Stimulated activated naive B cell treated with anti-CD40 and anti-IgM and Interleukin-4, amounts not matched to agents 10 μg/mL and 1 μg/mL and 100 μg/mL, for 72 hours (primary cell): Measurements from ENCODE around the gene ERC2.
A peak's percentile ranks its signal among the peaks of the same experiment; 100 is the strongest.
"Not testable (repeated sequence)": the region's sequence is repeated elsewhere in the genome, so short reads cannot be mapped to it uniquely, and the experiment has no call there.

Source experiments
- ATAC-seq, 2 donors: fragments of 150-1000 bp; cut with Tn5 transposase; replicated peaks; 2 replicates each; pipeline ENCODE4 v1.10.0; 2021; ENCODE audit warnings: moderate library complexity in 1 of 2
- DNase-seq: peaks from one replicate; pipeline ENCODE4 v3.0.0; 2021
- H3K27ac Mint-ChIP-seq: one replicate; pipeline ENCODE4 v1.8.0; 2022; ENCODE audit warnings: mild to moderate bottlenecking, mixed read lengths
- H3K27me3 Mint-ChIP-seq, 2 donors: one replicate each; pipeline ENCODE4 v1.8.0; 2022; ENCODE audit warnings: mixed read lengths in 2 of 2
- H3K36me3 Mint-ChIP-seq, 2 donors: one replicate each; pipeline ENCODE4 v1.8.0; 2022; ENCODE audit warnings: mixed read lengths in 2 of 2, mild to moderate bottlenecking in 1 of 2
- H3K4me1 Mint-ChIP-seq, 2 donors: one replicate each; pipeline ENCODE4 v1.8.0; 2022; ENCODE audit warnings: mixed read lengths in 2 of 2, mild to moderate bottlenecking in 1 of 2
- H3K4me3 Mint-ChIP-seq, 2 donors: one replicate each; pipeline ENCODE4 v1.8.0; 2022; ENCODE audit warnings: mild to moderate bottlenecking in 2 of 2, mixed read lengths in 2 of 2, moderate library complexity in 1 of 2
- H3K9me3 Mint-ChIP-seq, 2 donors: one replicate each; pipeline ENCODE4 v1.8.0; 2022; ENCODE audit warnings: mixed read lengths in 2 of 2, mild to moderate bottlenecking in 1 of 2

Gene ERC2

DNA sequence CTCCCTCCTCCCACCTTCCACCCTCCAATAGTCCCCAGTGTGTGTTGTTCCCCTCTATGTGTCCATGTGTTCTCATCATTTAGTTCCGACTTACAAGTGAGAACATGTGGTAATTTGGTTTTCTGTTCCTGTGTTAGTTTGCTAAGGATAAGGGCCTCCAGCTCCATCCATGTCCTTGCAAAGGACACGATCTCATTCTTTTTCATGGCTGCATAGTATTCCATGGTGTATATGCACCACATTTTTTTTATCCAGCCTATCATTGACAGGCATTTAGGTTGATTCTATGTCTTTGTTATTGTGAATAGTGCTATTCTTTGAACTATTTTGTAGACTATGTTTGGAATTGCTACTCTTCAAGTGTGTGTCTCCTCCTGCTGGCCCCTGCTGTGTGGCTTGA is 206.4 kb downstream of the ERC2 start:
- H3K36me3 Mint-ChIP-seq, ATAC-seq, DNase-seq, H3K4me3 Mint-ChIP-seq, H3K27ac Mint-ChIP-seq, H3K4me1 Mint-ChIP-seq: not testable (repeated sequence)
- Mint-ChIP-seq H3K9me3 (peaks cover 9 to 18% of the 10 kb centered on the region in 2 donors), H3K27me3 (peaks cover 12 to 25% of the 10 kb centered on the region in 2 donors)

DNA sequence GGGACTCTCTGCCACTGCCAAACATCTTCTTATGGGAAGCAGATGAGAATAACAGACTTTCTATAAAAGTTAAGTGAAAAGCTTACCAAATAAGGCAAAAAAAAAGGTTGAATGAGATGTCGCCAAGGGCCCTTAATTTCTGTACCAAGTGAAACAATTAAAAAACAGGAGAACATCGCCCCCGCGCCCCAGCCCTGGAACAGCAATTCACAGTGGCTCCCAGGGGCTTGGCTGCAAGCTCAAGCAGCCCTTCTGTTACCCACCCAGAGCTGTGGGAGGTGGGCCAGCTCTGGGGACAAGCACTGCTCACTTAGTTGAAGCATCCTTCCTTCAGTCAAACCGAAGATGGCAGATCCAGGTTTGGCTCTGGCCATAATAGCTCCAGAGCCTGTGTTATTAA is 208.0 kb downstream of the ERC2 start:
- DNase-seq = no peak
- H3K4me3 Mint-ChIP-seq = no peak overlapping the region
- H3K27ac Mint-ChIP-seq = no peak overlapping the region
- H3K4me1 Mint-ChIP-seq = no peaks in the 10 kb centered on the region
- peaks cover 10 to 22% of the 10 kb centered on the region in 2 donors for H3K9me3 Mint-ChIP-seq
- peaks cover 17 to 31% of the 10 kb centered on the region in 2 donors for H3K27me3 Mint-ChIP-seq
- no peak for ATAC-seq
- no peaks in the 10 kb centered on the region for H3K36me3 Mint-ChIP-seq

DNA sequence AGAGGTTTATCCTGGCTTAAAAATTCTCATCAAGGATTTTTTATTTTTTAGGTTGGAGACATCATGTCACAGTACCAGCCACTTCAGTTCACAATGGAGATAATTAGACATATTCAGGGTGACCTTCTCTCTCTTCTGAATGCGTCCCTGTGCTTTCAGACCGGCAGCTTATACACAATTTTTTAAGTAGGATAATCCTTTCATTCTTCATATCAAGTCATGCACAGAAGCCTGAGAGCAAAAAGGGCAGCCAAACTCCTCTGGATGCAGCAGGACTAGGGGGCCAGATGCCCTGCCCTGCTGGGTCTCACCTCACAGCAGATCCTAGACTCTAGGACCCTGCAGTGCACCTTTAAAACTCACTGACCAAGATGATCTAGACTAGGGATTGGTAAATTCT is 210.4 kb downstream of the ERC2 start:
- H3K4me3 Mint-ChIP-seq = no peak overlapping the region
- peaks cover 17 to 28% of the 10 kb centered on the region in 2 donors for H3K27me3 Mint-ChIP-seq
- ATAC-seq (no peak), DNase-seq (no peak)
- H3K27ac Mint-ChIP-seq = no peak overlapping the region
- H3K4me1 Mint-ChIP-seq = no peaks in the 10 kb centered on the region
- H3K36me3 Mint-ChIP-seq = no peaks in the 10 kb centered on the region
- H3K9me3 Mint-ChIP-seq = peaks cover 7 to 14% of the 10 kb centered on the region in 2 donors

DNA sequence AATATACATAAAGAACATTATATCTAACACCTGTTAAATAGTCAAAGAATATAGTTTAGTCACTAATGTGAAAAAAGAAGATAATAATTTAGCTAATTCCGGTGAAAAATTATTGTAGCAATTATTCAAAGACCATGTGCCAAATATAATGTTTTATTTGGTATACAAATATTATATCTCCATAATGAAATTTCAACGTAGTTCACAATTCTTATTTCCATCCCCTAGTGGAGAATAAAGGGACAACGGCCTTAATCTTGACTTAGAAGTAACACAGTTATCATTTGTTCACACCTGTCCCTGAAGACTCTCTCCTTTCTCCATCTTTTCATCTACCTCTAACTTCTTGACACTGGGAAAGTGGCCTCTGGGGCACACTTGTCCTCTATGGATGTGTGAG is 213.4 kb downstream of the ERC2 start:
- Mint-ChIP-seq H3K36me3 (no peaks in the 10 kb centered on the region), H3K27ac (no peak overlapping the region), H3K9me3 (peaks cover 2 to 10% of the 10 kb centered on the region in 2 donors), H3K27me3 (peaks cover 13 to 26% of the 10 kb centered on the region in 2 donors), H3K4me1 (no peaks in the 10 kb centered on the region), H3K4me3 (no peak overlapping the region)
- ATAC-seq (no peak), DNase-seq (no peak)

DNA sequence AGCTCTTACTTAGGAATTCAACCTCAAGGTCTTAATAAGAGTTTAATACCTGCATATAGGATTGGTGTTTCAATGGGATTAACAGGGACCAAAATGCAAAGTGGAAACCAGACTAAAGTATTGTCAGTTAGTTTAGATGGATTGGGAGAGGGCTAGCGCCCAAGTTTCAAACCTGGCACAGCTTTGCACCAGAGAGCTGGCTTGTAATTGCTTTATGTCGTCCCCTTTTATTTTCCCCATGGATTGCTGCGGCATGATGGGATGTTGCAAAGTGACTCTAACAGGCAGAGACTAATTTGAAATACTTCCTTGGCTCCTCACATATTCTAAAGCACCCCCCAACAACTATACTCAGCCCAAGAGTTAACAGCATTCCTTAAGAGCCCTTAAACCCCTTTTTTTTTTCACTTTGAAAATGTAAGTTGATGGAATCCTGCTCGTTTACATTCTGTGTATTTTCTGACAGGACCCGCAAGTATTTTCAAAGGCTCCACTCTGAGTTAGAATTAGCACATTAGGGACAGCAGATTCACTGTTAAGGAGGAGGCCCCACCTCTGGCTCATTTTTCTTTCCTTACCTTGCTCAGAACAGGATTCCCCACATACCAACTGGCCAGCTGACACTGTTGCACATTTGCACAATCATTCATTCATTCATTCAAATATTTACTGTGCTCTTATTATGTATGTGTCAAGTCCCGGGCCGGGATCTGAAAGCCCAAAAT is 214.2 kb downstream of the ERC2 start:
- Mint-ChIP-seq H3K4me3 (no peak overlapping the region), H3K27ac (no peak overlapping the region), H3K36me3 (no peaks in the 10 kb centered on the region), H3K4me1 (no peaks in the 10 kb centered on the region), H3K27me3 (peaks cover 13 to 26% of the 10 kb centered on the region in 2 donors), H3K9me3 (peaks cover 2 to 10% of the 10 kb centered on the region in 2 donors)
- no peak for ATAC-seq
- DNase-seq = no peak

DNA sequence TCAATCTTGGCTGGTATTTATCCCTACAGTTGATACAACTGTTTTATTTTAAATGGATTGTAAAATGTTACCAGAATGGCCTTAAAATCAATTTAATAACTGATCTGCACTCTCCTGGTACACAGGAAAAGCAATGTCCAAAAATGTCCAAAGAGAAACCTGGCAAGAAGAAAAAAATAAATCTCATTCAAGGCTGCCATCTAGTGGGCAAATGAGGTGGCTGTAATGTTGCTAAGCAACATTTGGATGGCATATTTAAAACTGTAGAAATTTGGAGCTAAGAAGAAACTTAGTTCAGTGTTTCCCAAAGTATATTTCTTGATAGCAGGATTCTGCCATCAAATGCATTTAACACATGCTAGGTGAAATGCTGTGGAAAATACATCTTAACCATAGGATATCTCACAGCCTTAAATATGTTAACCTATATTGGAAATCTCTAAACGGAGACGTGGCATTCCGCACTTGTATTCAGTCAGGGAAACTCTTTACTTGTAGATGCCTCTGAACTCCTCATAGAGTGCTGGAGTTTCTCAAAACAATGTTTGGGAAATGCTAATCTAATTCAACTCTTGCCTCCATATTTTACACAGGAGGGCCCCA is 216.8 kb downstream of the ERC2 start:
- no peaks in the 10 kb centered on the region for H3K9me3 Mint-ChIP-seq
- H3K36me3 Mint-ChIP-seq = no peaks in the 10 kb centered on the region
- H3K27me3 Mint-ChIP-seq = peaks cover 9 to 15% of the 10 kb centered on the region in 2 donors
- ATAC-seq (peak in 1 of 2 donors; percentile 29), DNase-seq (no peak)
- H3K4me1 Mint-ChIP-seq = no peaks in the 10 kb centered on the region
- H3K4me3 Mint-ChIP-seq = no peak overlapping the region
- H3K27ac Mint-ChIP-seq = no peak overlapping the region

DNA sequence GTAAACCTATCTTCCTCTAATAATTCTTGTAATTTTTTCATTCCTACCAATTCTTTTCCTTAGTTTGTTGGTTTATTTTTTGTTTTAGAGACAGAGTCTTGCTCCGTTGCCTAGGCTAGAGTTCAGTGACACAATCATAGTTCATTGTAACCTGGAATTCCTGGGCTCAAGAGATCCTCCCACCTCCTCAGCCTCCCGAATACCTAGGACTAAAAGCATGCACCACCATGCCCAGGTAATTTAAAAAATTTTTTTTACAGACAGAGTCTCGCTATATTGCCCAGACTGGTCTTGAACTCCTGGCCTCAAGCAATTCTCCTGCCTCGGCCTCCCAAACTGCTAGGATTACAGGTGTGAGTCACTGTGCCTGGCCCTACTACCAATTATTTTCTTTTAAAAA is 220.2 kb downstream of the ERC2 start:
- Mint-ChIP-seq H3K36me3 (no peaks in the 10 kb centered on the region), H3K4me1 (no peaks in the 10 kb centered on the region), H3K27ac (no peak overlapping the region), H3K9me3 (no peaks in the 10 kb centered on the region), H3K4me3 (no peak overlapping the region), H3K27me3 (peaks cover 0 to 6% of the 10 kb centered on the region in 2 donors)
- no peak for DNase-seq
- no peak for ATAC-seq

DNA sequence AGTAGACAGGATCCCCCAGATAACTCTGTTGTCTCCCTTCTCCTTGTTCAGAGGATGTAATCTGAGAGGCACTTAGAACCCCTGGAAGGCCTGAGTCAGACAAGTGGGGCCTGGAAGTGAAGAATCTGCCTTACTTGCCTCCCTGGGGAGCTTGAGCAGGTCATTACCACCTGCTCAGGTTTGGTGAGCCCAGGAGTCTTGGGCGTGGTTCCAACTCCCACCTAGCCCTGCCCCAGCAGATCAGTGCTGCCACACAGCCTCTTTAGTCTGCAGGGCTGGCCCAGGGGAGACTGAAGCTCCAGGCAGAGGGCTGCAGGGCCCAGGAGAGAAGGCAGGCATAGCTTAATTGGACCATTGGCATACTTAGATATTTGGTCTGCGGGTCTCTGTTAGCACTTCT is 230.0 kb downstream of the ERC2 start:
- Mint-ChIP-seq H3K27me3 (peaks cover 14 to 17% of the 10 kb centered on the region in 2 donors), H3K9me3 (no peaks in the 10 kb centered on the region), H3K27ac (no peak overlapping the region), H3K4me3 (no peak overlapping the region), H3K4me1 (no peaks in the 10 kb centered on the region), H3K36me3 (no peaks in the 10 kb centered on the region)
- ATAC-seq = no peak
- no peak for DNase-seq

DNA sequence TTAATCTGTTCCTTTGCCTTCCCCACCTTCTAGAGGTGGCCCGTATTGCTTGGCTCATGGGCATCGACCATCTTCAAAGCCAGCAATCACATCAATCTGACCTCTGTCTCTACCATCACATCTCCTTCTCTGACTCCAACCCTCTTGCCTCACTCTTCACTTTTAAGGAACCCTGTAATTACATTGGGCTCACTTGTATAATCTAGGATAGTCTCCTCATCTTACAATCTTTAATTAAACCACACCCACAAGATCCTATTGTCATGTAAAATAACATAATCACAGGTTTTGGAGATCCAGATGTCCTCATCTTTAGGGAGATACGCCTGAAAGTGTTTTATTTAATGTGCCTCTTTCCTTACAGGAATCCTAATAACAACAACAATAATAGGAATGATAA is 234.5 kb downstream of the ERC2 start:
- H3K4me1 Mint-ChIP-seq = no peaks in the 10 kb centered on the region

DNA sequence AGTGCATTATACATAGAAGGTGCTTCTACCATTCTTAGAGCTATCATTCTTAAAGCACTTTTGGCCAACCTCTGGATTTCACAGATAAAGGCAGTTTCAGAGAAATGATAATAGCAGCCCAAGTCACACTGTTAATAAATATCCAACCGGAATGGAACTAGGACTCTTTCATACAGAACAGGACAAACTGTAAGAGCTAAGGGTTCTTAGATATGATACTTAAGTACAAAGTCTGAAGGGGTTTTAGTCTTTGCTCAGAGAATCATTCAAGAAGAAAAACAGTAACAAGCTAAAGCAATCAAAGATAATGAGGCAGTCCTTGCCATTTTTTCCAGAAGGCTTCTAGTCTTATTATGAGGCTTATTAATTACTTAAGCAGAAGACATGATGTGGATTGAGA is 239.0 kb downstream of the ERC2 start:
- ATAC-seq = no peak
- H3K4me3 Mint-ChIP-seq = no peak overlapping the region
- no peaks in the 10 kb centered on the region for H3K36me3 Mint-ChIP-seq

More for the DNA sequence above, 234.5 kb downstream of the ERC2 start:
- Mint-ChIP-seq H3K27ac (no peak overlapping the region), H3K36me3 (no peaks in the 10 kb centered on the region), H3K4me3 (no peak overlapping the region), H3K27me3 (peaks cover 11 to 15% of the 10 kb centered on the region in 2 donors), H3K9me3 (no peaks in the 10 kb centered on the region)
- ATAC-seq = no peak
- no peak for DNase-seq

DNA sequence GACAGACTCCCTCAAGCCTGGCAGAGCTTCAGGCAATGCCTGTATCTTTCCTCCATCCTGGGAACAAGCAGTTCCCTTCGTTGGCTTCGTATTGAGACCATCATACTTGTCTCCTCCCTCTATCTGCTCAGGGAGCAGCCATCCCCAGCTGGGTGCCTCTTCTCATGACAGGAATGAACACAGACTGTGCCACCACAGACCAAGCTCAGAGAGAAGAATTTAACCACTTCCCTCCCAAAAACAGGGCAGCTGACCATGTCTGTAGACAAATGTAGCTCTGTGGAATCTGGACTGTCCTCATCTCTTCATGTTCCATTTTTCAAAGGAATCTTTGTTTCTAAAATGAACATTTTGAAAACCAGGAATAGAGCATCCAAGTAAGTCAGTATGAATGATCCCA is 245.4 kb downstream of the ERC2 start:
- H3K4me1 Mint-ChIP-seq = no peaks in the 10 kb centered on the region
- no peak overlapping the region for H3K4me3 Mint-ChIP-seq
- H3K27me3 Mint-ChIP-seq = no peaks in the 10 kb centered on the region
- H3K36me3 Mint-ChIP-seq = no peaks in the 10 kb centered on the region
- ATAC-seq = no peak
- H3K27ac Mint-ChIP-seq = no peak overlapping the region
- no peak for DNase-seq
- no peaks in the 10 kb centered on the region for H3K9me3 Mint-ChIP-seq

More for the DNA sequence above, 239.0 kb downstream of the ERC2 start:
- no peaks in the 10 kb centered on the region for H3K4me1 Mint-ChIP-seq
- peaks cover 7 to 11% of the 10 kb centered on the region in 2 donors for H3K27me3 Mint-ChIP-seq
- DNase-seq = no peak
- no peaks in the 10 kb centered on the region for H3K9me3 Mint-ChIP-seq
- H3K27ac Mint-ChIP-seq = no peak overlapping the region

DNA sequence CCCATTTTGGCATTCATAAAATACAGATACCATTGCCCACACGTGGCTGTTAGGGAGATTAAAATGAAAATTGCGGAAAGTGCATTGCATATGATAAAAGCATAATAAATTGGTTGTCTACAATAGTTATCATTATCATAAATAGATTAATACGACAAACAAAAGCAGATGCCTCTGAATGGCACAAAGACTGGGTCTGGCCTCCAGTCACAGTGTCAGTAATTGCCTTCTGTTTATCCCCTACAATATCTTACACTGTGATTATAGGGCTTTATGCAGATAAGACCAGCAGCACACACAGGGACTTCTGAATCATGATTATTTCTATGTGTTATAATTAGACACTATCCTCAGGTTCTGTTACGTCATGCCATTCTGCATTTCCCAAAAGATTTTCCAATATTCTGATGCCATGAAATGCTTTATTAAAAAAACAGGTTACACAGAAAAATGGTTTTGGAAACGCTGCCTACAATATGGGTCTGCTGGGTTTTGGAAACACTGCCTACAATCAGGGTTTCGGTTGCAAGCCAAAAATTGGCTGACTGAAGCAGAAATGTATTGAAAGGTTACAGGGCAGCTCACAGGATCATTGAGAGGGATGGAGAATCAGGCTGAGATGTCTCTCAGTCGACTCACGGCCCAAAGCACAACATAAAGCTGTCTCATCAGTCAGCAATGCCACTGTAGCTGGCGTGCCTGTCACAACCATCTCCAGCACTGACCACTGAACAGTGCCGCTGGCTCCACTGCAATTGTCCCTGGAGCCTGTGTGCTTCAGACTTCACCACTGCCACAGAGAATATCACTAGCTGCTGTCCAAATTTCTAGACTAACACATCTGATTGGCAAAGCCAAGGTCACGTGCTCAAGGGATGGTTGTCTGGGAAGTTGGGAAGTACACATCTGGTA is 248.1 kb downstream of the ERC2 start:
- H3K36me3 Mint-ChIP-seq = no peaks in the 10 kb centered on the region

DNA sequence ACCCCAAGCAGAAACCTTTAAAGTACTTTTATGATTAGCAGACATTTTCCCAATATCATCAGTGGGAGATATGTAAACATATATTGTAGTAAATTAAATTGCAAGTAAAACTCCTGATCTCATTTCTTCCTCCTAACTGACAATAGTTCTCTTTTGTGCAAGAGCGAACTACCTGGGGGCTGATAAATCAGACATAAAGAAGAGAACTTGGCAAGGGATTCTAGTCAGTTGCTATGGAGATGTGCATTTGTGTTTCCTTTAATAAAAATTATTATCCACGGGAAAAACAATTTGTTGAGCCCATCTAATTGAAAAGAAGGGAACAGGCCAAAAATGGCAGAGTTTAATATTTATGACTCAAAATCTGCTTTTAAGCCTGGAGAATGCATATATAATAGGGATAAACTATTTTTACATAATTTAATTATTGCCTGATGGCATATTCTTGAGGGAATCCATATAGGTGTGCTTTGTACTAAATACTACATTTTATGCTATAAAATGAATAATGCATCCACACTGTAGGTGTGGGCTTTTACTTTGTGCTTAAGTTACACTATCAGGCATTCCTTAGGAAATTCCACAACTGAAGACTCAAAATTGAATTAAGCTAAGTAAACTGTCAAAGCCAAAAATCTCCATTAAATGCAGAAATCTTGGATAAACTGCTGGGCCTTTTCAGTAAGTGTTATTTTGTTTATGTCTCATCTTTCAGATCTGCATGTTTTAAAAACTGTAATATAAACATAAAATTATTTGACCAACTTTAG is 258.1 kb downstream of the ERC2 start:
- Mint-ChIP-seq H3K4me1 (no peaks in the 10 kb centered on the region), H3K27me3 (peaks cover 0 to 2% of the 10 kb centered on the region in 2 donors), H3K9me3 (peaks cover 0 to 1% of the 10 kb centered on the region in 2 donors), H3K27ac (no peak overlapping the region), H3K36me3 (no peaks in the 10 kb centered on the region), H3K4me3 (no peak overlapping the region)
- no peak for ATAC-seq
- DNase-seq = no peak

More for the DNA sequence above, 248.1 kb downstream of the ERC2 start:
- Mint-ChIP-seq H3K27me3 (no peaks in the 10 kb centered on the region), H3K27ac (no peak overlapping the region), H3K4me1 (no peaks in the 10 kb centered on the region), H3K9me3 (peaks cover 0 to 1% of the 10 kb centered on the region in 2 donors), H3K4me3 (no peak overlapping the region)
- DNase-seq = no peak
- no peak for ATAC-seq

DNA sequence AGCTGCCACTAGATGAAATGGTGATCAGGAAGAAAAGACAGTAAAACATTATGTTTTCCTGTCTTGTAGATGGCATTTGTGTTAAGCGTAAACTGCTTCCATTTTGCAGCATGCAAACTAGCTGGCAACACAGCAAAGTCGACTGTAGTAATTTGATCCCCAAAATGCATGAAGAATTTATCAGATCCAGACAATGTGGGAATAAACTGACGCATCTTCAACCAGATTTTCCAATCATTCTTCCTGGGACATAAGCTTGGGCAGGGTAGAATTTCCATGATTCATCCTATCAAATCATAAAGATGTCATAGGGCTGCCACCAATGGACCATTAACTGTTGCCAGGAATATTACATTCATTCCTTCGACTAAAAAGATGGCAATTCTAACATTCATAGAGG is 260.3 kb downstream of the ERC2 start:
- H3K27ac Mint-ChIP-seq = no peak overlapping the region
- ATAC-seq = no peak
- DNase-seq = no peak
- peaks cover 0 to 6% of the 10 kb centered on the region in 2 donors for H3K27me3 Mint-ChIP-seq
- no peaks in the 10 kb centered on the region for H3K4me1 Mint-ChIP-seq
- no peak overlapping the region for H3K4me3 Mint-ChIP-seq
- H3K9me3 Mint-ChIP-seq = peaks cover 0 to 1% of the 10 kb centered on the region in 2 donors
- H3K36me3 Mint-ChIP-seq = no peaks in the 10 kb centered on the region
